LNCAP (cell line): ENCODE data around the gene TTC8.

Experiments
- CTCF ChIP-seq: fragments of 450-650 bp; IDR thresholded peaks from 2 replicates; pipeline ENCODE4 v1.5.1; 2017; ENCODE audit warnings: mild to moderate bottlenecking

TTC8 gene

GRCh38 chr14:88824314-88825077 lies at the start of gene TTC8:
Gene TTC8 (plus strand): TSS chr14:88824651. CDS start chr14:88824708, 57 bp downstream.
- no peak for TF ChIP-seq CTCF

- no peak for TF ChIP-seq CTCF
These were observed 48.9 kb upstream of the TTC8 start for GRCh38 chr14:88775532-88775931.

GRCh38 chr14:88785911-88786310 lies 38.5 kb upstream of the TTC8 start:
- TF ChIP-seq CTCF, result no peak

- TF ChIP-seq CTCF, result no peak
These were observed 37.7 kb upstream of the TTC8 start for GRCh38 chr14:88786715-88787114.

- TF ChIP-seq CTCF, result no peak
These were observed 33.8 kb upstream of the TTC8 start for GRCh38 chr14:88790501-88791251.

- TF ChIP-seq CTCF, result no peak
These were observed 33.2 kb upstream of the TTC8 start for GRCh38 chr14:88791252-88791621.

GRCh38 chr14:88791629-88792472 lies 32.6 kb upstream of the TTC8 start:
- no peak for TF ChIP-seq CTCF
